ENCODE measurements around the gene RPUSD3. TPM values are rescaled to one million over a fixed set of nuclear protein-coding genes. Genes with fewer than 3 reads are reported as not detected.

The RPUSD3 gene
- total RNA-seq, 1 donor from 2014 or later, result 43.5 TPM

GRCh38 chr3:9826815-9827573 lies 16.8 kb downstream of the RPUSD3 start:
- H3K27ac Mint-ChIP-seq (ENCODE audit: unreplicated experiment), result no peak overlapping the region
- no peak overlapping the region for H3K4me3 Mint-ChIP-seq (ENCODE audit: unreplicated experiment)
- DNase-seq (ENCODE audit: low spot score), result peak; percentile 38
- no peaks in the 10 kb centered on the region for H3K9me3 Mint-ChIP-seq (ENCODE audit: unreplicated experiment)
- peaks cover 3% of the 10 kb centered on the region for H3K27me3 Mint-ChIP-seq (ENCODE audit: unreplicated experiment)
- H3K4me1 Mint-ChIP-seq (ENCODE audit: unreplicated experiment), result no peaks in the 10 kb centered on the region
- TF ChIP-seq CTCF (IDR thresholded peaks at IDR 0.05; ENCODE audit: unreplicated experiment), result peak; percentile 46
- H3K36me3 Mint-ChIP-seq (ENCODE audit: low read depth, unreplicated experiment), result peaks cover 4% of the 10 kb centered on the region

GRCh38 chr3:9825451-9826040 lies 18.3 kb downstream of the RPUSD3 start:
- DNase-seq (ENCODE audit: low spot score), result no peak
- H3K27me3 Mint-ChIP-seq (ENCODE audit: unreplicated experiment), result no peaks in the 10 kb centered on the region
- TF ChIP-seq CTCF (IDR thresholded peaks at IDR 0.05; ENCODE audit: unreplicated experiment), result no peak

DNA sequence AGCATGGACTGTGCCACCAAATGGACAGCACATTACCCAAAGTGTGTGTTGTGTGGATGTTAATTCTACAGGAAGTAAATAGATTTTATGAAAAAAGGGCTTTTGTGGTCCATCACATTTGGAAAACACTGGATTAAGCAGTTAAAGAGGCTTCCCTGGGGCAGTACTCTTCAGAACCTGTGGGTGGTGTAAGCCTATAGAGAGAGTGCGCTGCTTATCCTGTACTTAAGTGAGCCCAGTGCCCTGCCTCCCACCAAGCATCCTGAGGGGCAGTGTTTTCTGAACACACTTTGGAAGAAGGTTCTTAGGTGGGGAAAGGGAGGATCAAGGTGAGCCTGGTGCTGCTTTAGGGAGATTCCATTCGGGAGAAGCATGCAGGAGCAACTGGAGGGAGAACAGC lies 22.9 kb downstream of the RPUSD3 start:
- Mint-ChIP-seq H3K4me3 (ENCODE audit: unreplicated experiment) (no peak overlapping the region), H3K27me3 (ENCODE audit: unreplicated experiment) (no peaks in the 10 kb centered on the region), H3K36me3 (ENCODE audit: low read depth, unreplicated experiment) (no peaks in the 10 kb centered on the region), H3K4me1 (ENCODE audit: unreplicated experiment) (no peaks in the 10 kb centered on the region), H3K27ac (ENCODE audit: unreplicated experiment) (no peak overlapping the region), H3K9me3 (ENCODE audit: unreplicated experiment) (no peaks in the 10 kb centered on the region)
- no peak for DNase-seq (ENCODE audit: low spot score)
- no peak for TF ChIP-seq CTCF (IDR thresholded peaks at IDR 0.05; ENCODE audit: unreplicated experiment)

More at GRCh38 chr3:9825451-9826040, 18.3 kb downstream of the RPUSD3 start:
- no peaks in the 10 kb centered on the region for H3K36me3 Mint-ChIP-seq (ENCODE audit: low read depth, unreplicated experiment)
- no peaks in the 10 kb centered on the region for H3K9me3 Mint-ChIP-seq (ENCODE audit: unreplicated experiment)
- no peaks in the 10 kb centered on the region for H3K4me1 Mint-ChIP-seq (ENCODE audit: unreplicated experiment)
- H3K27ac Mint-ChIP-seq (ENCODE audit: unreplicated experiment), result no peak overlapping the region
- H3K4me3 Mint-ChIP-seq (ENCODE audit: unreplicated experiment), result no peak overlapping the region

DNA sequence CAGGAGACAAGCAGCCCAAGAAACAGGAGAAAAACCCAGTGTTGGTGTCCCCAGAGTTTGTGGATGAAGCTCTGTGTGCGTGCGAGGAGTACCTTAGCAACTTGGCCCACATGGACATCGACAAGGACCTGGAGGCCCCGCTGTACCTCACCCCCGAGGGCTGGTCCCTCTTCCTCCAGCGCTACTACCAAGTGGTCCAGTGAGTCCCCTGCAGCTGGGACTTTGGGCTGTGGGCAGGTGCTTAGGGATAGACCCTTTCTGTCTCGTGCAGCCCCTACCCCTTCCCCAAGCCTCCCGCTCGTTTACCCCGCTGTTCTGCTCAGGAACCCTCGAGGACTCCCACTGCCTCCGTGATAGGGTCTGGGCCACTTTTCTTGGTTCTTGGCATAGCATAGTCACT lies 23.3 kb downstream of the RPUSD3 start:
- Mint-ChIP-seq H3K4me1 (ENCODE audit: unreplicated experiment) (no peaks in the 10 kb centered on the region), H3K9me3 (ENCODE audit: unreplicated experiment) (no peaks in the 10 kb centered on the region), H3K27me3 (ENCODE audit: unreplicated experiment) (no peaks in the 10 kb centered on the region), H3K4me3 (ENCODE audit: unreplicated experiment) (no peak overlapping the region), H3K27ac (ENCODE audit: unreplicated experiment) (no peak overlapping the region), H3K36me3 (ENCODE audit: low read depth, unreplicated experiment) (no peaks in the 10 kb centered on the region)
- no peak for TF ChIP-seq CTCF (IDR thresholded peaks at IDR 0.05; ENCODE audit: unreplicated experiment)
- DNase-seq (ENCODE audit: low spot score), result no peak

GRCh38 chr3:9818666-9819335 lies 25.0 kb downstream of the RPUSD3 start:
- no peak overlapping the region for H3K4me3 Mint-ChIP-seq (ENCODE audit: unreplicated experiment)
- no peaks in the 10 kb centered on the region for H3K9me3 Mint-ChIP-seq (ENCODE audit: unreplicated experiment)
- H3K27ac Mint-ChIP-seq (ENCODE audit: unreplicated experiment), result no peak overlapping the region
- TF ChIP-seq CTCF (IDR thresholded peaks at IDR 0.05; ENCODE audit: unreplicated experiment), result no peak
- H3K36me3 Mint-ChIP-seq (ENCODE audit: low read depth, unreplicated experiment), result no peaks in the 10 kb centered on the region
- DNase-seq (ENCODE audit: low spot score), result no peak
- no peaks in the 10 kb centered on the region for H3K4me1 Mint-ChIP-seq (ENCODE audit: unreplicated experiment)
- no peaks in the 10 kb centered on the region for H3K27me3 Mint-ChIP-seq (ENCODE audit: unreplicated experiment)
